GM12872 (cell line): Measurements from ENCODE around the gene CPN2.

Experiments used
- CTCF ChIP-seq: IDR thresholded peaks from 3 replicates; pipeline ENCODE4 v1.5.1; 2011; ENCODE audit warnings: low read depth, mild to moderate bottlenecking, low read length, moderate library complexity; ENCODE audit not compliant: insufficient read depth

Gene CPN2

GRCh38 chr3:194311000-194311399 lies 40.1 kb downstream of the CPN2 start:
- TF ChIP-seq CTCF = no peak

- no peak for TF ChIP-seq CTCF
These were observed 40.9 kb downstream of the CPN2 start for GRCh38 chr3:194310060-194310835.

- TF ChIP-seq CTCF = no peak
These were observed 42.3 kb downstream of the CPN2 start for GRCh38 chr3:194308601-194309449.

GRCh38 chr3:194307849-194308248 lies 43.3 kb downstream of the CPN2 start:
- TF ChIP-seq CTCF = no peak

GRCh38 chr3:194306771-194307640 lies 44.1 kb downstream of the CPN2 start:
- no peak for TF ChIP-seq CTCF

- TF ChIP-seq CTCF = no peak
These were observed 44.9 kb downstream of the CPN2 start for GRCh38 chr3:194306109-194306686.
